Measurements from ENCODE around the gene GSN.

DNA sequence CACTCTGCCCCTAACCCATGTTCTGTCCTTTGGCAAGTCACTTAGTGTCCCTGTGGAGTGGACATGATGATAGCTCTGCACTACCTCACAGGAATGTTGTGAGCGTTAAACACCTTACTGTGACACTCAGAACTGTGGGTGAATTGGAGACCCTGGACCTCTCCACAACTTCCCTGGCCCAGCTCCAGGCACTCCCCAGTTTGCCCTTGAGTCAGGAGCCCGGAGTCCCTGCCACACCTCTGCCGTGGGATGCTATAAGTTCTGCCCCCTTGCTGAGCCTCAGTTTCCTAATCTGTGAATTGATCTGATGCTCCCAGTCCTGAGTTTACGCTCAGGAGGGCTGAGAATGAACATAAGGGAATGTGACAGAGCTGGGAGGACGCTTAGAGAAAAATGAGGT, 34.4 kb downstream of the GSN start:
- TF ChIP-seq, protein P1, sequence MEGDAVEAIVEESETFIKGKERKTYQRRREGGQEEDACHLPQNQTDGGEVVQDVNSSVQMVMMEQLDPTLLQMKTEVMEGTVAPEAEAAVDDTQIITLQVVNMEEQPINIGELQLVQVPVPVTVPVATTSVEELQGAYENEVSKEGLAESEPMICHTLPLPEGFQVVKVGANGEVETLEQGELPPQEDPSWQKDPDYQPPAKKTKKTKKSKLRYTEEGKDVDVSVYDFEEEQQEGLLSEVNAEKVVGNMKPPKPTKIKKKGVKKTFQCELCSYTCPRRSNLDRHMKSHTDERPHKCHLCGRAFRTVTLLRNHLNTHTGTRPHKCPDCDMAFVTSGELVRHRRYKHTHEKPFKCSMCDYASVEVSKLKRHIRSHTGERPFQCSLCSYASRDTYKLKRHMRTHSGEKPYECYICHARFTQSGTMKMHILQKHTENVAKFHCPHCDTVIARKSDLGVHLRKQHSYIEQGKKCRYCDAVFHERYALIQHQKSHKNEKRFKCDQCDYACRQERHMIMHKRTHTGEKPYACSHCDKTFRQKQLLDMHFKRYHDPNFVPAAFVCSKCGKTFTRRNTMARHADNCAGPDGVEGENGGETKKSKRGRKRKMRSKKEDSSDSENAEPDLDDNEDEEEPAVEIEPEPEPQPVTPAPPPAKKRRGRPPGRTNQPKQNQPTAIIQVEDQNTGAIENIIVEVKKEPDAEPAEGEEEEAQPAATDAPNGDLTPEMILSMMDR (IDR thresholded peaks at IDR 0.05), result no peak
- no peak for TF ChIP-seq EZH2phosphoT487 (IDR thresholded peaks at IDR 0.05)

All from neural progenitor cell (in vitro differentiated cells).